HG03521 (cell line): ENCODE measurements around the gene ZNF708.
"Not testable (repeated sequence)": the region's sequence is repeated elsewhere in the genome, so short reads cannot be mapped to it uniquely, and the experiment has no call there.

Experiments used
- ATAC-seq: cut with Tn5 transposase; IDR thresholded peaks from one replicate; pipeline ENCODE4 v1.9.1; 2021; ENCODE audit warnings: mild to moderate bottlenecking, moderate library complexity; ENCODE audit not compliant: unreplicated experiment

ZNF708 gene

DNA sequence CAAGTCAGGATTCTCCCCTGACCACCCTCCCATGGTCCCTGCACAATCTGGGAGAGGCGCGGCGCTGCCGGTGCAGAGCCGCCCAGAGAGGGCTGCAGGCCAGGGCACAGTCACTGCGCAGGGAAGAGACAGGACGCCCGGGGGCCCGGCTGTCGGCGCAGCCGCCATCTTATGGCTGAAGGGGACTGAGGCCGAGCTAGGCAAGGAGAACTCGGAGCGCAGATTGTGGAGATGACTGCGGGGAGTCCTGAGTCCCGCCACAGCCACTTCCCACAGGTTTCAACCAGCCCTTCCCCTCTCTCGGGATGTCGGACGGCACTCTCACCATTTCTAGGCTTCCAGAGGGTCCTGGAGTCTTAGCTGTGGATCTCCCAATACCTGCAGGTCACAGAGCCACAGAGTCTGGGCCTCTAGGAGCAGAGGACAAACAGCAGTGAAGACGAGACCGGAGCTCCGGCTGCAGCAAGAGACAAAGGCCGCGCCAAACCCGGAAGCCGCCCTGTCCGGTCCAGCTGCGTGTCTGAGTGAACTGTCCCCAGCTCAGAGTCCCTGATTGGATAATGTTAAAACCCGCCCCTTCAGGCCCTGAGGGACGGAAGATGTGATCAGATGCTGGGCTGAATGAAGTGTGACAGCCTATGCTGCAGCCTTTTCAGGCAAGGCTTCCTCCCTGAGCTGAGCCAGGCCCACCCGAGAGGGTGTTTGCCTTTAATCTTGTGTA lies at the start of gene ZNF708:
ZNF708 (minus strand) TSS at position 526 of the 721 bp plus-strand sequence; CDS start at position 328, 198 bp downstream.
- peak; percentile 98 for ATAC-seq

DNA sequence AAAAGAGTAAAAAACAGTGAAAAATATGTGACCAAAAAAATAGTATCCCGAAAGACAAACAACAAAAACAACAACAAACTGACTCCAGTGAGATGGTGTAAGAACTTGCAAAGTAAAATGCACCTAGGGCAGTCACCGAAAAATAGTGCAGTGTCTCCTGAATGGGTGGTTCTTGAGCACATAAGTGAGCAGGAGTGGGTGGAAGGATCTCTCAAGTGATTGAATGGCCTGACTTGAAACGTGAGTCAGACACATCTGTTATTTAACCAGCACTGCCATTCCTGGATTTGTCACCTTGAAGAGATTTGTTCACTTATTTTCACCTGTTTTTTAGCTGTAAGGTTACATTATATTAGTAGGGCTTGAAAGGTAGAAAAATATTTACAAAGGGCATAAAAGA lies 33.1 kb upstream of the ZNF708 start:
- no peak for ATAC-seq

- peak; percentile 95 for ATAC-seq
Observed at GRCh38 chr19:21358768-21359451, 29.7 kb upstream of the ZNF708 start, which contains the start of gene ZNF738. TSS of gene ZNF738 (plus strand) at chr19:21359000. CDS start at chr19:21359141, 141 bp downstream.

- ATAC-seq = no peak
Observed at GRCh38 chr19:21352830-21353229, 23.6 kb upstream of the ZNF708 start.

GRCh38 chr19:21344841-21345240 lies 15.6 kb upstream of the ZNF708 start:
- ATAC-seq = not testable (repeated sequence)

DNA sequence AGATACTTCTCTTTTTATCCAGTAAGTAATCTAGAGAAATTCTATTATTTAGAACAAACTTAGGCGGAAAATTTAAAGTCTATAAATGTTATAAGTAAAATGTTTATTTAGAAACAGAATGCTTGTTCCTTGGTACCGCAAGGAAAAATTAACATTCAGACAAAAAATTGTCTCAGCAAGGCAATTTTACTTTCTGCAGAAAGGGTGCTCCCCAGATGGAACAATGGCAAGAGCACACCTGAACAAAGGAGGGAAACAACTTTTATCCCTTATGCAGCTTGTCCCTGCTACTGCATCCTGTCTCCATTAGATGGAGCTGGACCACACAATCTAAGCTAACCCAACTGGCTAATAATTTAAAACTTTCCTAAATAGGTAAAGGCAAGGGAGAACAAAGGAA lies 6.5 kb upstream of the ZNF708 start:
- ATAC-seq = no peak

DNA sequence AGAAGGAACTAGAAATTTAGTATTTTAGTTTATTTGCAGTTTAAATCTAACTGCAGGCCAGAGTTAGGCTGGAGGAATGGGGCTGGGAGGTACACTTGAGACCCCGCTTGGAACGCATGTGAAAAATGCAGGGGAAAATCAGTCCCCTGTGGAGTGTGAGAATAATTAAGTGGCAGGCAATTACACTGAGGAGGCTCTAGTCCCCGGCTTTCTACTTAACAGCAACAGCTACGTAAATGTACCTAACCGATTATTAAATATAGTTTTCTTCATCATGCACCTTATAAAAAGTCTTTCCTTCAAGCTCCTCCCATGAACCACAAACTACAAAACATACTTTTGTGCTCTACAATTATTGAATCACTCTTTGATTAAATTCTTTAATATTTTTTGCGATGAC lies 804 bp downstream of the ZNF708 start:
- no peak for ATAC-seq

DNA sequence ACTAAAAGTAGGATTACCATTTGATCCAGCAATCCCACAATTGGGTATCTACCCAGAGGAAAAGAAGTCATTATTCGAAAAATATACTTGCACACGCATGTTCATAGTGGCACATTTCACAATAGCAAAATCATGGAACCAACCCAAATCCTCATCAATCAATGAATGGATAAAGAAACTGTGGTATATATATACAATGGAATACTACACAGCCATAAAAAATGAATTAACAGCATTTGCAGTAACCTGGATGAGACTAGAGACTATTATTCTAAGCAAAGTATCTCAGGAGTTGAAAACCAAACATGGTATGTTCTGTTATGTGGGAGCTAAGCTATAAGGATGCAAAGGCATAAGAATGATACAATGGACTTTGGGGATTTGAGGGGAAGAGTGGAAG lies 3.0 kb downstream of the ZNF708 start:
- no peak for ATAC-seq

- no peak for ATAC-seq
Observed at GRCh38 chr19:21323000-21323399, 6.2 kb downstream of the ZNF708 start.

- ATAC-seq = no peak
Observed at GRCh38 chr19:21322528-21322927, 6.7 kb downstream of the ZNF708 start.

GRCh38 chr19:21321996-21322395 lies 7.2 kb downstream of the ZNF708 start:
- ATAC-seq = no peak

DNA sequence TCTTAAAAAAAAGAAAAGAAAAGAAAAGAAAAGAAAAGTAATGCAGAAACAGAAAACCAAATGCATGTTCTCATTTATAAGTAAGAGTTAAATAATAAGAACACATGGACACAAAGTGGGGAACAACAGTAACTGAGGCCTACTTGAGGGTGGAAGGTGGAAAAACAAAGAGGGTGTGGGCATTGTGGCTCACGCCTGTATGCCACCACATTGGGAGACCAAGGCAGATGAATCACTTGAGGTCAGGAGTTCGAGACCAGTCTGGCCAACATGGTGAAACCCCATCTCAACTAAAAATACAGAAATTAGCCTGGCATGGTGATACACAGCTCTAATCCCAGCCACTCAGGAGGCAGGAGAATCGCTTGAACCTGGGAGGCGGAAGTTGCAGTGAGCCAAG lies 8.1 kb downstream of the ZNF708 start:
- no peak for ATAC-seq

DNA sequence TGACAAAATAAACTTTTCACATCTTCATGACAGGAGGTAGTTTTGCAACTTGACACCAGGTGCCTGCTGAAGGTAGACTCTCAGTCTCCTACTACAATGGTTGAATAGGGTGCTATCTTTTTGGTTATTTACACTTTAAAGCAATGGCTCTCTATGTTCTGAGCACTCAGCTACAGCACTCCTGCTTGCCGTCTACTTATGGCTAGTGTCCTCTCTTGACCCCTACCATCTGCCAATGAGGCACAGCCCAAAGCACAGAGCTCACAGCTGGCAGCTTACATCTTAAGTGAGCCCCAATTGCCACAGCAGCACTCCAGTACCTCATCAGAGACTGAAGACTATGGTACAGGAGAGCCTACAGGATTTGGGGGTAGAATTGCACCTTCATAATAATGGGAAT lies 11.4 kb downstream of the ZNF708 start:
- no peak for ATAC-seq

GRCh38 chr19:21314676-21315075 lies 14.5 kb downstream of the ZNF708 start:
- no peak for ATAC-seq

DNA sequence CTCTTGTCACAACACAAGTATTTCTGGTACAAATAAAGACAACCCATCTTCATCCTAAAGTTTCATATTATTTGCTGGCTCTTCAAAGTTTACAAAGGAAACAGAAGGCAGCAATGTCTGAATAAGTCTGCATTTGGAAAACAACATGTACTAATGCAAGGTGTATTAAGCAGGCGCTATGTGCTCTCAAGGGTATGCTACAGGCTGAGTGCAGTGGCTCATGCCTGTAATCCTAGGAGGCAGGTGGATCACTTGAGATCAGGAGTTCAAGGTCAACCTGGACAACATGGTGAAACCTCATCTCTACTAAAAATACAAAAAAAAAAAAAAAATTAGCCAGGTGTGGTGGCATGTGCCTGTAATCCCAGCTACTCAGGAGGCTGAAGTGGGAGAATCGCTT lies 16.4 kb downstream of the ZNF708 start:
- ATAC-seq = not testable (repeated sequence)

DNA sequence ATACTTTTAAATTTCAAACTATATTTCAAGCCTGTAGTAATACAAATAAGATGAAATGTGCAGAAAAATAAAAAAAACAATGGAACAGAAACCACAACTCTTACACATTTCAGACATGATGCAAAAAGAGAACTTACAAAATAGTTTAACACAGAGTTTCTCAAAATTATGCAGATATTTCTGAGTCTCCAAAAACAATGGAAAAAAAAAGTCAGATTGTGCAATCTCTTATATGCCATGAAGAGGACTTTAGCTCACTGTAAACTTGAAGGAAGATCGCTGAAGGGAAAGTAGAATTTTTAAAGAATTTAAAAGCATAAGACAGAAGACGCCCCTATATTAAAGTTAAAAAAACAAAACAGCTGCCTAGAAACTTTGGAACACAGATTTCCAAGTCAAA lies 20.4 kb downstream of the ZNF708 start:
- ATAC-seq = no peak

DNA sequence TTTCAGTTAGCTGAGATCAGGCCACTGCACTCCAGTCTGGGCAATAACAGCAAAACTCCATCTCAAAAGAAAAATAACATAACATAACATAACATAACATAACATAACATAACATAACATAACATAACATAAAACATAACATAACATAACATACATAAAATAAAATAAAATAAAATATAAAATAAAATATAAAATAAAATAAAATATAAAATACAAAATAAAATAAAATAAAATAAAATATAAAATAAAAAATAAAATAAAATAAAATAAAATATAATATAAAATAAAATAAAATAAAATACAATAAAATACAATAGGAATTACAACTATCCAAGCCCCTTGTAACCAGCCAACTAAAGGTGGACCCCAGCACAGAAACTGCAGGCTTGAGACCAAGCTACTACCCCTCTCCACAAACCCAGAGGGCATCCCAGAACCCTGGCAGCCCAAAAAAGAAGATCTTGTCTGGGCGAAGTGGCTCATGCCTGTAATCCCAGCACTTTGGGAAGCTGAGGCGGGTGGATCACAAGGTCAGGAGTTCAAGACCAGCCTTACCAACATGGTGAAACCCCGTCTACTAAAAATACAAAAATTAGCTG lies 22.2 kb downstream of the ZNF708 start:
- not testable (repeated sequence) for ATAC-seq

GRCh38 chr19:21293768-21294167 lies 35.4 kb downstream of the ZNF708 start:
- not testable (repeated sequence) for ATAC-seq

GRCh38 chr19:21269813-21270212 lies 59.4 kb downstream of the ZNF708 start:
- no peak for ATAC-seq

DNA sequence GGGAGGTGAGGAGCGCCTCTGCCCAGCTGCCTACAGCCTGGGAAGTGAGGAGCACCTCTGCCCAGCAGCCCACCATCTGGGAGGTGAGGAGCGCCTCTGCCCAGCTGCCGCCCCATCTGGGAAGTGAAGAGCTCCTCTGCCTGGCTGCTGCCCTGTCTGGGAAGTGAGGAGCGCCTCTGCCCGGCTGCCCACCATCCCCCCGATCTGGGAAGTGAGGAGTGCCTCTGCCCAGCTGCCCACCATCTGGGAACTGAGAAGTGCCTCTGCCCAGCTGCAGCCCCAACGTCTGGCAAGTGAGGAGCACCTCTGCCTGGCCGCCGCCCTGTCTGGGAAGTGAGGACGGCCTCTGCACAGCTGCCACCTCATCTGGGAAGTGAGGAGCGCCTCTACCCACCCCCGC lies 64.3 kb downstream of the ZNF708 start:
- no peak for ATAC-seq

GRCh38 chr19:21264416-21264815 lies 64.8 kb downstream of the ZNF708 start:
- ATAC-seq = no peak

GRCh38 chr19:21260848-21261381 lies 68.3 kb downstream of the ZNF708 start:
- ATAC-seq = not testable (repeated sequence)
